ENCODE measurements around the gene EIF2B5.
A peak's percentile ranks its signal among the peaks of the same experiment; 100 is the strongest.
"Not testable (repeated sequence)": the region's sequence is repeated elsewhere in the genome, so short reads cannot be mapped to it uniquely, and the experiment has no call there.

EIF2B5 gene

GRCh38 chr3:184099806-184100686, 35.1 kb upstream of the EIF2B5 start:
- no peak overlapping the region for H3K4me3 ChIP-seq (ENCODE audit: low read depth, low read length)
- H3K27ac ChIP-seq = no peak overlapping the region
- no peaks in the 10 kb centered on the region for H3K36me3 ChIP-seq (replicated peaks)
- no peaks in the 10 kb centered on the region for H3K27me3 ChIP-seq (replicated peaks)
- no peak for TF ChIP-seq CTCF (IDR thresholded peaks at IDR 0.05; ENCODE audit: low read depth, low read length, missing control alignments)
- in situ Hi-C loops (cut with HindIII; ENCODE audit: low pct_ligation_motif_present, low sequenced_read_pairs) = no loop called here
- no peak for DNase-seq

- no peaks in the 10 kb centered on the region for H3K36me3 ChIP-seq (replicated peaks)
- TF ChIP-seq CTCF (IDR thresholded peaks at IDR 0.05; ENCODE audit: low read depth, low read length, missing control alignments) = no peak
- DNase-seq = peak; percentile 59
- in situ Hi-C loops (cut with HindIII; ENCODE audit: low pct_ligation_motif_present, low sequenced_read_pairs) = no loop called here
- no peaks in the 10 kb centered on the region for H3K27me3 ChIP-seq (replicated peaks)
- H3K4me3 ChIP-seq (ENCODE audit: low read depth, low read length) = no peak overlapping the region
- no peak overlapping the region for H3K27ac ChIP-seq
Measured at GRCh38 chr3:184110316-184110725, 24.8 kb upstream of the EIF2B5 start.

- Histone ChIP-seq H3K36me3 (replicated peaks) (no peaks in the 10 kb centered on the region), H3K4me3 (ENCODE audit: low read depth, low read length) (no peak overlapping the region), H3K27me3 (replicated peaks) (peaks cover 3% of the 10 kb centered on the region), H3K27ac (no peak overlapping the region)
- TF ChIP-seq CTCF (IDR thresholded peaks at IDR 0.05; ENCODE audit: low read depth, low read length, missing control alignments) = no peak
- DNase-seq = no peak
- in situ Hi-C loops (cut with HindIII; ENCODE audit: low pct_ligation_motif_present, low sequenced_read_pairs) = no loop called here
Measured at GRCh38 chr3:184116017-184116416, 19.1 kb upstream of the EIF2B5 start.

GRCh38 chr3:184117636-184118035, 17.5 kb upstream of the EIF2B5 start:
- no peak for TF ChIP-seq CTCF (IDR thresholded peaks at IDR 0.05; ENCODE audit: low read depth, low read length, missing control alignments)
- DNase-seq = no peak
- in situ Hi-C loops (cut with HindIII; ENCODE audit: low pct_ligation_motif_present, low sequenced_read_pairs) = no loop called here
- no peaks in the 10 kb centered on the region for H3K36me3 ChIP-seq (replicated peaks)
- no peak overlapping the region for H3K4me3 ChIP-seq (ENCODE audit: low read depth, low read length)
- H3K27ac ChIP-seq = no peak overlapping the region
- H3K27me3 ChIP-seq (replicated peaks) = peaks cover 3% of the 10 kb centered on the region

GRCh38 chr3:184121031-184121430, 14.1 kb upstream of the EIF2B5 start:
- in situ Hi-C loops (cut with HindIII; ENCODE audit: low pct_ligation_motif_present, low sequenced_read_pairs); H3K27ac ChIP-seq; DNase-seq; H3K27me3 ChIP-seq (replicated peaks); H3K4me3 ChIP-seq (ENCODE audit: low read depth, low read length); H3K36me3 ChIP-seq (replicated peaks): not testable (repeated sequence)

GRCh38 chr3:184126006-184126405, 9.2 kb upstream of the EIF2B5 start:
- Histone ChIP-seq H3K27ac (no peak overlapping the region), H3K4me3 (ENCODE audit: low read depth, low read length) (no peak overlapping the region), H3K36me3 (replicated peaks) (no peaks in the 10 kb centered on the region), H3K27me3 (replicated peaks) (no peaks in the 10 kb centered on the region)
- no peak for DNase-seq
- no peak for TF ChIP-seq CTCF (IDR thresholded peaks at IDR 0.05; ENCODE audit: low read depth, low read length, missing control alignments)
- in situ Hi-C loops (cut with HindIII; ENCODE audit: low pct_ligation_motif_present, low sequenced_read_pairs) = no loop called here
